ENCODE data around the gene PPP6R2.

- TF ChIP-seq POLR2A (IDR thresholded peaks at IDR 0.05; ENCODE audit: low read depth, low read length), result no peak
- no peak for TF ChIP-seq POLR2AphosphoS5 (IDR thresholded peaks at IDR 0.05; ENCODE audit: low read depth, low read length)
- TF ChIP-seq TAF1 (IDR thresholded peaks at IDR 0.05; ENCODE audit: low read depth, low read length), result no peak
- TF ChIP-seq SPI1 (IDR thresholded peaks at IDR 0.05; ENCODE audit: low read depth, low read length), result no peak
- no peak for TF ChIP-seq POU2F2 (IDR thresholded peaks at IDR 0.05; ENCODE audit: low read depth, low read length)
- TF ChIP-seq PAX5 (IDR thresholded peaks at IDR 0.05; ENCODE audit: insufficient read depth, low read length, severe bottlenecking), result no peak
Observed at GRCh38 chr22:50447576-50448551, 104.7 kb downstream of the PPP6R2 start.

Measured in GM12891 (cell line).